T-helper 2 cell treated with Interferon-gamma antibody and Interleukin-4, amounts not matched to agents 100 ng/mL and 5 ng/mL, for 36 hours (primary cell): ENCODE data around the gene FAM50B. TPM values are rescaled to one million over a fixed set of nuclear protein-coding genes. Genes with fewer than 3 reads are reported as not detected.

ENCODE experiments used
- intact Hi-C: fragments of 100-400 bp; cut with micrococcal nuclease; formaldehyde crosslinking; loops from one replicate; pipeline ENCODE4 v1.15.1; 2023
- total RNA-seq: library from RNA; stranded (reverse); gene quantifications from 2 replicates; pipeline ENCODE4 v1.2.3, GENCODE V29; 2022

FAM50B gene
- total RNA-seq, 1 donor from 2014 or later = 11.2 TPM

- intact Hi-C loops = no loop called here
Observed at GRCh38 chr6:3819161-3820110, 29.7 kb upstream of the FAM50B start.

GRCh38 chr6:3820563-3820962 is 28.6 kb upstream of the FAM50B start:
- intact Hi-C loops = no loop called here

DNA sequence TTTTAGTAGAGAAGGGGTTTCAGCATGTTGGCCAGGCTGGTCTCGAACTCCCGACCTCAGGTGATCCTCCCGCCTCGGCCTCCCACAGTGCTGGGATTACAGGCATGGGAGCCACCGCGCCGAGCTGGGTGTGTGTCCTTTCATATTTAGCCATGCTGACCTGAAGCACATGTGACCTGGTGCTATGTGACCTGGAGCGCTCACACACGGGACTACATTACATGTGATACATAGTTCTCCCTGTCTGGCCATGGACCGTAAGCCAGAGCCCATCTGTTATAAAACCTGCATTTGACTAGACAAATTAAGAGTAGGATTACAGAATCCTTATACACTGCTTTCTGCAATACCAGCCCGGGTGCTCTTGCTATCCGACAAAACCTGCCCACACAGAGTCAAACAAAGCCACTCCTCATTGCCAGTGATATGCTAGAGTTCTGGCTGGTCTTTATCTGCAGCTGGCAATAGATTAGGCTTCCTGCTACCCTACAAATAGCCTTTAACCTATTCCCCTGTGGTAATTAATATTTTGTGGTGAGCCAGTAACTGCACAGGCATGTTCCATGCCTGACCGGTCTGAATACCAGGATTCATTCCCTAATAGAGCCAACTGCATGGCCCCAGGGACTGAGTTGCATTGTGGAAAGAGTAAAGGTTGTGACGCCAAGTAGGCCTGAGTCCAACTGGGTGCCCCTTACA is 26.3 kb upstream of the FAM50B start:
- intact Hi-C loops = no loop called here

- intact Hi-C loops = no loop called here
Observed at GRCh38 chr6:3823671-3824070, 25.5 kb upstream of the FAM50B start.

DNA sequence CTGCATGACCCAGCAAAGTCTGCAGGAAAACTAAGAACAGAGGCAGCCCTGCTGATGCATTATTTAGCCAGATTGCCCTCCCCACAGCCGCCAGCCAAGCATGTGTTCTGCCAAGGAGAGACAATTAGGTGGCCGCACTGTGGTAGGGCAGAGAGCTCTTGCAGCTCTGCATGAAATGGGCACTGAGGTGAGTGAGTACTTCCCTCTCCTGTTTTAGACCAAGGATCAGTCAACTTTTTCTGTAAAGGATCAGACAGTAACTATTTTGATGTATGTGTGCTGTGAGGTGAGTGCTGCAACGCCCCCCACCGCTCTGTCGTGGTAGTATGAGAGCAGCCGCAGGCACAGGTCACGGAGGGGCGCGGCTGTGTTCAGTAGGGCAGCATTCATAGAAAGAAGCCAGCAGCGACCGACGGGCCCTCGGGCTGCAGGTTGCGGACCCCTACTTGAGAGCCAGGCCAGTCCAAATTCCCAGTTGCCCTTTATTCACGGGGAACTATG is 23.8 kb upstream of the FAM50B start:
- intact Hi-C loops = no loop called here

DNA sequence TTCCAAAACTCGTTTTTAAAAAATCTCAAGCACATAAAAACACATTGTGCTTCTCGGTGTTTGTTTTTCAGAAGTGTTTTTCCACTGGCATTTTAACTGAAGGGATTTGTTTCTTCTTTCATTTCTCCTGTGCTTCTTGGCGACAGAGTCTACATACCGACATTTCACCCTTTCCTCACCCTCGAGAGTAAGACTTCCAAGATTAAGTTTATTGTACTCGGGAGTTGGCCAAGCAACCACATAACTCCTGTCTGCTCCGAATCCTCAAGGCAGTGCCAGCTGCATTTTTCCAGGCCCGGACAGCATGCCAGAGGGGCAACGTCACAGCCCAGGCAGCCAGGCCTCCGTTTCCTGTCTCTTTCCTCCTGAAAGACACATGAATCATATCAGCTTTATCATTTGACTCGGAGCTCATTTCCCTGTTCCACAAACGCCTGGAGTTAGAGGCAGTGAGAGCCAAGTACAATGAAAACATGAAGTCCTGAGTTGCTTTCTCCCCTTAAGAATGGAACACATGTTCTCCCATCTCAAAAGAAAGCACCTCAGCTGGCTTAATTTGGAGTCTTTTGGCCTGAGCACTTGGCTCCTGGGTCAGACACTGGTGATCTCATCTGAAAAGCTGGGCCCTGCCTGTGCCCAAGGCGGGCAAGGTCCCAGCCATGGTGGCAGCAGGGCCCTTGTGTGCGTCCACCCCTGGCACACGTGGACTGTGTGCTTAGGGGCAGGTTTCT is 23.2 kb upstream of the FAM50B start:
- intact Hi-C loops = no loop called here

DNA sequence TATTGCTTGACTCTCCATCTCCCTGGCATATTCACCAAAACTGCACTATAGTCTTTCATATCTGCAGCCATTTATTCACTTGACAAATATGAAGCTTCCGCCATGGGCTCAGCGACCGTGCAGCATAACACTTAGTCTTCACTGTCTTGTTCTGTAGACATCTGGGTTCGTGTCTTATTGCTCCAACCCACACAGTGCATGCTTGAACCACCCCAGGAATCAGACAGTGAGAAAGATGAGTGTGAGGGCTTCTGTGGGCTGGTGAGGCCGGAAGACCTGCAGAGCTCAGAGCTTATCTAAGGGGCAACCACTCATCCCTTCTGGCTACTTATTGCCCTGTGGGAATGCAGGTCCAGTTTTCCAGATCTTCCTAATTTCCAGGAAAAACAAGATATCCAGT is 19.9 kb upstream of the FAM50B start:
- intact Hi-C loops = no loop called here

DNA sequence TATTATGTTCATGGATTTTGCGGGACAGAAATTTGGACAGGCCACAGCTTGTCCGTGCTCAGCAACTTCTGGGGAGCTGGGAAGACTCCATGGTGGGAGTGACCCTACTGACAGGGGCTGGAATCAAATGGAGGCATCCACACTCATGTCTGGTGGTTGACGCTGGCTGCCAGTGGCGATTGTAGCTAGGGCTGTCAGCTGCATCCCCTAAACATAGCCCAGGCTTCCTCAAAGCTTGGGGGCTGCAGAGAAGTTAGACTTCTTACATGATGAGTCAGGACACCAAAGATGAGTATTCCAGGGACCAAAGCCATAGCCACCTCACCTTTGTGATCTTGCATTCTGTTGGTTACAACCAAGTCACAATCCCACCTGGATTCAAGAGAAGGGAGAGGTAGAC is 18.4 kb upstream of the FAM50B start:
- intact Hi-C loops = no loop called here

- intact Hi-C loops = no loop called here
Observed at GRCh38 chr6:3831761-3832530, 17.2 kb upstream of the FAM50B start.

GRCh38 chr6:3835055-3835731 is 14.0 kb upstream of the FAM50B start:
- intact Hi-C loops = no loop called here

GRCh38 chr6:3835785-3836184 is 13.4 kb upstream of the FAM50B start:
- intact Hi-C loops = no loop called here

GRCh38 chr6:3836566-3836965 is 12.6 kb upstream of the FAM50B start:
- intact Hi-C loops = no loop called here

DNA sequence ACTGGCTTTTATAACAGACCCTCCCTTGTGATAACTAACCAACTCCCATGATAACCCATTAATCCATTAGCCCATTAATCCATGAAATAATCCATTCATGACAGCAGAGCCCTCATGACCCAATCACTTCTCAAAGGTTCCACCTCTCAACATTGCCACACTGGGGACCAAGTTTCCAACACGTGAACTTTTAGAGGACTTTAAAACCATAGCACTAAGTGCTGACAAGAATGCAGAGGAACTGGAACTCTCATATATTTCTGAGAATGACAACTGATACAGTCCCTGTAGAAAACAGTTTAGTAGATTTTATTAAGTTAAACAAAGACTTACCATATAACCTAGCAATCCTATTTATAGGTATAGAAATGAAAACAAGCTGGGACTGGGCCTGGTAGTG is 11.4 kb upstream of the FAM50B start:
- intact Hi-C loops = no loop called here

DNA sequence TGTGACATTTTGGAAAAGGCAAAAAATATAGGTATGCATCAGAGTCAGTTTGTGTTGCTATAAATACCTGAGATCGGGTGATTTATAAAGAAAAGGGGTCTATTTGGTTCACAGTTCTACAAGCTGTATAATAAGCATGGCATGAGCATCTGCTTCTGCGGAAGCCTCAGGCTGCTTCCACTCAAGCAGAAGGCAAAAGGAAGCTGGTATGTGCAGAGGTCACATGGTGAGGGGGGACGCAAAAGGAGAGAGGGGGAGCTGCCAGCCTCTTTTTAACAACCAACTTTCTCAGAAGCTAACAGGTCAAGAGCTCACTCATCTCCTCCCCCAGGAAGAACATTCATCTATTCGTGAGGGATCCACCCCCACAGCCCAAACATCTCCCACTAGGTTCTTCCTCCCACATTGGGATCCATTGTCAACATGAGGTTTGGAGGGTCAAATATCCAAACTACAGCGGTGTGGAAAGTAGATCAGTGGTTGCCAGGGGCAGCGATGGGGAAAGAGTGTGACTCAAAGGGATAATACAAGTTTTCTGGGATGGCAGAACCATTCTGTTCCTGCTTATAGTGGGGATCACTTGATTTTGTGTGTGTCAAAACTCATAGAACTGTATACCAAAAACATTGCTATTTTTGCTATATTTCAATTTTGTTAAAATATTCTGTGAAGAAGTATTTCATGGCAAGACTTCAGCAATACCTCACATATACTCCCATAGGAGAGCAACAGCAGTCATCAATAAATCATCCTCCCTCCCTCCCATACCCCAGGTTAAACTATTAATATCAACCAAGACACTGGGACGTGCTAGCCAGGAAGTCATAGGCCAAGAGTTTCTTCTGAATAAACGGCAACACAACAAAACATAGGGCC is 9.9 kb upstream of the FAM50B start:
- intact Hi-C loops = no loop called here

DNA sequence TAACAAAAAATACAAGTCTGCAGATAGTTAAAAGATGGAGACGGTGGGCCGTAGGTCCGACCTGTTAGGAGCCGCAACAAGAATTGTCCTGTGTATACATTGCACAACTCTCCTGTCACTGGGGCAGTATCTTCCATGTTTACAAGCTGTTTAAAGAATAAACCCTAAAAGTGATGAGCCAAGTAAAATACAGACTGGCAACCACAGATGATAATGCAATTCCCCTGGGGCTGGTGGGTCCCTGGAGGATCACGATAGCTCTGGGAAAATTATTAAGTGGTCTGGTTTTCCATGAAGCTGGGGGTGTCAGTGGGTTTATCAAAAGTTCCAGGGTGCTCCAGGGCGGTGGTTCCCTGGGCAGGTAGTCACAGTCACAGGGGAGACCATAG is 8.1 kb upstream of the FAM50B start:
- intact Hi-C loops = no loop called here

DNA sequence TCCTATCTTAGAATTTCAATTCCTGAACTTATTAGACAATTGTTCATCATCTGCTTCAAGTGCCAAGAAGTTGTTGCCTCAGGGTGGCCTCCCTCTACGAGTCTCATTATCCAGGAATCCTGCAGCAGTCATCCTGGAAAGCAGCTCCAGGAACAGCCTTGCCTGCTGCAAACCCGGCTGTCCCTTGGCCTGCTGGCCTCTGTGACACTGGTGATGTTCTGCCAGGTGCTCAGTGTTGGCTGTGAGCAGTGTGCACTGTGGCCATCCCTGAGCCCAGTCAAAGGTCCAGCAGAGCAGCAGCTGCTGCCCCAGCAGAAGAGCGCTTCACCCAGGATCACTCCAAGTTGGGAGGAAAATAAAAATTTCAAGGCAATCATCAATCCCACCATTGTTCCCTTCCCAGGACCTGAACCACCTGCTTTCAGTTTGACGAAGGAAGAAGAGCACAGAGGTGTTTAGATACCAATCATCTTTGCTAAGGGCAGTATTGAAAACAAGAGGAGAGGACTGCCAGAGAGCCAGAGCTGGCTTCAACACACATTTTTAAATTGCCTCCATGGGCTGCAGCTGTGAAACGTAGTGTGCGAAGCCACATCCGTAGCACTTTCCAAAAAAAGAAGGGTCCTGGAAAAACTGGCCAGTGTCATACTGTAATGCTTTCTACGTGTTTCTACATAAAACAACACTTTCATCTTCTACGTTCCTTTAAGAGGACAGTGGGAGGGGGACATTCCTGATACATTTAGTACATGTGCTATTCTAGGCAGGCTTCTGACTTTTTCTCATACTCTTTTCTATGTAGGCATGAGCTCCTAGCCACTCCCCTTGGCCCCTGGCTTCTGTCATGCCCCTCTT is 7.2 kb upstream of the FAM50B start:
- intact Hi-C loops = no loop called here

DNA sequence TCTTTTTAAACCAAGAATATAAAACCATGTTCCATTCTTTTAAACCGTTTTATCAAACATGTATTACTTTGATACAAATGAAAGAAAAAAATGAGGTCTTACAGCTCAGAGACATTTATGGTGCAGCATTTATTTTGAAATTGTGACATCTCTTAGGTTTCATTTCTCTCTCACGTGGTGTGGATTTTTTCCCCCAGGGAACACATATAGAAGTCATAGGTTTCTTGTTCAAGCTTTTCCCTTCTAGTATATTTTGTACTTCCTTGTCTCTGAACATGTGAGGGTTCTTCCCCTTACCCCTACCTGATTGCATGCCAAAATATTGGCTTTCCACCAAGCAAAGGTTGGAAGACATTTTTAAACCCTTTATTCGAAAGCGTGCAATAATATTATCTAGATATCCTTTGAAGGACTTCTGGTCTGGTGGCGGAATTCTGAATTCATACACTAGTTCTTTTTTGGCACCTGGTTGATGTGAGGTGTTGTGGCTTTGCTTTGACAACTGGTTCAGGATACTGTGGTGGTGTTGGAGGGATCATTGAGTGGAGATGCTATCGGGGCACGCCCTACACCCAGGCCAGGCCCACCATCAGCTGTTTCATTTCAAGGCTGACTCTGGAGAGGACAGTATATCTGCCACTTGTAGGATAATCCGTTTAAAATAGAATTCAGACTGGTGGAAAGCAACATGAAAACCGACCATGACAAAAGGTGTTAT is 5.6 kb upstream of the FAM50B start:
- intact Hi-C loops = no loop called here

DNA sequence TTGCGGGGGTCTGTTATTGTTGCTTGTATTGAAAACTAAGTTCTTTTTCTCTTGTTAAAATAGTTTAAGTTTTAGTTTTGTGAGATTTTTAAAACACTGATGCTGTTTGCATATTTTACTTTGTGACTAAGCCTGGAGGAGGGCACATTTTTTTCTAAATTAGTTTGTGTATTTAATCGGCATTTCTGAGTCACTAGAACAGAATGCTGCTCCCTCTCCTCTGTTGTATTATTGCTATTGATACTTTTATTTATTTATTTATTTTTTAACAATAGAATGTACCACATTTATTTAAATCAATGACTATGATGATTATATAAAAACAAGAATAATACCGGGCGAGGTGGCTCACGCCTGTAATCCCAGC is 5.1 kb upstream of the FAM50B start:
- intact Hi-C loops = no loop called here
